ENCODE results near the gene TOGARAM2.
"Not testable (repeated sequence)": the region's sequence is repeated elsewhere in the genome, so short reads cannot be mapped to it uniquely, and the experiment has no call there.

TOGARAM2 gene

DNA sequence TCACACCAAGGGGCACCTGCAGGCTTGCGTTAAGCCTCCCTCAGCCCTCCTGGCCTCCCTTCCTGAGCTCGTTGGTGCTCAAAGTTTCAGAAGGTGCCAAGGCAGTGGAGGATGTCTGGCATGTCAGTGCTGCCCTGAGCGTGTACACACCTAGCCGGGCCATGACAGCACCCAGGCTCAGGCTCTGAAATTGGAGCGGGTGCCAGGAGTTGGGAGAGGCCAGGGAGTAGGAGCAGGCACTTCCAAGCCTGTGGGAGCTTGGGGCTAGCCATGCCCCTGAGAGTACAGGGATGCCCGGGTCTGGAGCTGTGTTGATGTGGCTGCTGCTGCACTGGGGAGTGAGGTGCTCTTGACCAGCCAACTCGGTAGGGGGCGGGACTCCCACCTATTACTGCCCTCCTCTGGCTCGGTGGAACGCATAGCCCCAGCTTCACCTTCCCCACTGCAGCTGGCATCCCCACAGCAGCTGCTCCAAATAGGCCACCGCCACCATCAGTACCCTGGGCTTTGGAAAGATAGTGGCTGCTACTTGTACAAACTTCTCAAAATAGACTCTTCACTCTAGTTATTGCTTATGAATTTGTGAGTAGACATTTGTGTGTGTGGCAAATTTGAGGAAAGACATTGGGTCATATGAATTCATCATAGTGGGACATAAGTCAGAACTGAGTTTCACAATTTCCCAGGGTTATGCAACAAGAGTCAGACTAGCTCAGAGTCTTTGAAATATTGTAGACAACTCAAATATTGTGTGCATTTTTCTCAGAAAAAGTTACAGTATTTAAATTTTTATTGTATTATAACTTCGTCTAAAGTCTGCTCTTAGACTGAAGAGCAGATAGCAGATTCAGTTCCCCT, 100.0 kb downstream of the TOGARAM2 start:
- no peak for DNase-seq

- no peak for DNase-seq
Observed at GRCh38 chr2:29082804-29083495, 101.9 kb downstream of the TOGARAM2 start.

DNA sequence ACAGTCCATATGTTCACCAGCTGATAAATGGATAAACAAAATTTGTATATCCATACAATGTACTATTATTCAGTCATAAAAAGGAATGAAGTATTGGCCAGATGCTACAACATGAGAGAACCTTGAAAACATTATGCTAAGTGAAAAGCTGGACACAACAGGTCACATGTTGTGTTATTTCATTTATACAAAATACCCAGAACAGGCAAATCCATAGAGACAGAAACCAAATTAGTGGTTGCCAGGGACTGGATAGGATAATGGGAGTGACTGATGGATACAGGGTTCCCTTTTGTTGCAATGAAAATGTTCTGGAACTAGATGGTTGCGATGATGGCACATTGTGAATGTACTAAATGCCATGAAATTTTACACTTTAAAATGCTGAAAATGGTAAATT, 103.5 kb downstream of the TOGARAM2 start:
- DNase-seq, result no peak

DNA sequence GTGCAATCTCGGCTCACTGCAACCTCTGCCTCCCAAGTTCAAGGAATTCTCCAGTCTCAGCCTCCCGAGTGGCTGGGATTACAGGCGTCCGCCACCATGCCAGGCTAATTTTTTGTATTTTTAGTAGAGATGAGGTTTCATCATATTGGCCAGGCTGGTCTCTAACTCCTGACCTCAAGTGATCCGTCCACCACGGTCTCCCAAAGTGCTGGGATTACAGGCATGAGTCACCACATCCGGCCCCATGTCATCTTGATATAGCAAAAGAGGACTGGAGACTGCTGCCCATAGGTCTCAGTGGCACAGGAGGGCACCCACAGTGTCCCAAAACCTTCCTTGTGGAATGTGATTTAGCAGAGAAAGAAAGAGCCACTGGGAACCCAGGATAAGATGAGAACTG, 109.2 kb downstream of the TOGARAM2 start:
- DNase-seq, result not testable (repeated sequence)

GRCh38 chr2:29096969-29097368, 115.9 kb downstream of the TOGARAM2 start:
- DNase-seq, result no peak

GRCh38 chr2:29097569-29097968, 116.5 kb downstream of the TOGARAM2 start:
- no peak for DNase-seq

GRCh38 chr2:29100564-29100963, 119.5 kb downstream of the TOGARAM2 start:
- no peak for DNase-seq
